A673 (cell line): ENCODE data around the gene GGA3.

Source experiments
- CTCF ChIP-seq: fragments of 300-800, 200-600 bp; sonication (generic); conservative IDR thresholded peaks from 2 replicates; pipeline ENCODE4 v1.5.1; 2017; ENCODE audit warnings: low read depth, mild to moderate bottlenecking, antibody characterized with exemption, low read length, moderate library complexity, mixed read lengths
- EZH2 ChIP-seq: fragments of 200-600 bp; sonication (generic); IDR thresholded peaks from 2 replicates; pipeline ENCODE4 v1.6.1; 2017; ENCODE audit warnings: borderline replicate concordance, low read depth, mild to moderate bottlenecking, mixed read lengths, antibody characterized with exemption, low read length; ENCODE audit not compliant: poor library complexity, severe bottlenecking

DNA sequence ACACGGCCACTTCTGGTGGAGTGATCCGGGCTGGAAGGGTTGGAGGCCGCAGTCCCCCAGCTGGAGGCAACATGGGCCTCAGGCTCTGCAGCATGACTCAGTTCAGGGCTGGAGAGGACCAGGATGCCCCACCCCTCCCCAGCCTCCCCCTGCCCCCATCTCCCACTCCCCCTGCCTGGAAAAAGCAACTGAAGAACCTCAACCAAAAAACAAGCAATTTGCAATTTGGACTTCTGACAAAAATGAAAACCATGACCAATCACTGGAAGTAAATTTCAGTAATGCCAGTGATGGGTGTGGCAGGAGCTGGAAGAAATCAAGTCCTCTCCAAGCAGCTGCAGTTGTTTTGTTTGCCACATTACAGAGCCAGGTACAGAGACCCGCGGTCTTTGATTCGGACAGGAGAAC lies 16.3 kb upstream of the GGA3 start:
- TF ChIP-seq CTCF: no peak
- no peak for TF ChIP-seq EZH2
